Keratinocyte (primary cell): ENCODE measurements around the gene TSPEAR. TPM values are rescaled to one million over a fixed set of nuclear protein-coding genes. Genes with fewer than 3 reads are reported as not detected.

ENCODE experiments used
- DNase-seq: peaks from one replicate; pipeline ENCODE4 v3.0.0-alpha.2; 2011; ENCODE audit warnings: low read depth, missing footprints, low spot score
- FAIRE-seq: peaks from 2 replicates; lab custom pipeline; 2011; peaks lifted over from hg19 to GRCh38; lab: Jason Lieb, UNC
- H2AFZ ChIP-seq: 2 replicates; pipeline ENCODE4 v1.6.0; 2012; ENCODE audit warnings: low read length, control low read depth, inconsistent platforms; ENCODE audit not compliant: control insufficient read depth
- H3K27ac ChIP-seq: 2 replicates; pipeline ENCODE4 v1.5.1; 2011; ENCODE audit warnings: low read length; ENCODE audit not compliant: control insufficient read depth, insufficient read depth
- H3K27me3 ChIP-seq: 3 replicates; pipeline ENCODE4 v1.6.0; 2011; ENCODE audit warnings: low read length; ENCODE audit not compliant: control insufficient read depth, insufficient read depth; ENCODE audit errors: extremely low read depth
- H3K36me3 ChIP-seq, 2 experiments: 2 replicates in 1 of 2; 3 replicates in 1 of 2; pipeline ENCODE4 v1.5.1; 2011; ENCODE audit warnings: low read length in 2 of 2, mild to moderate bottlenecking in 1 of 2; ENCODE audit not compliant: control insufficient read depth in 2 of 2, insufficient read depth in 2 of 2; ENCODE audit errors: extremely low read depth in 1 of 2
- H3K4me1 ChIP-seq: 3 replicates; pipeline ENCODE4 v1.5.1; 2011; ENCODE audit warnings: low read length; ENCODE audit not compliant: control insufficient read depth, insufficient read depth; ENCODE audit errors: extremely low read depth
- H3K4me2 ChIP-seq: 3 replicates; pipeline ENCODE4 v1.6.0; 2011; ENCODE audit warnings: low read depth, low read length; ENCODE audit not compliant: control insufficient read depth, insufficient read depth; ENCODE audit errors: extremely low read depth
- H3K4me3 ChIP-seq, 3 experiments: fragments of 200-600 bp in 1 of 3; sonication (generic) in 1 of 3; 2 replicates in 2 of 3; 3 replicates in 1 of 3; pipeline ENCODE4 v1.5.1; 2011 to 2016; ENCODE audit warnings: low read length in 3 of 3, mild to moderate bottlenecking in 3 of 3, control low read depth in 2 of 3, inconsistent platforms in 1 of 3, low read depth in 1 of 3, mixed read lengths in 1 of 3, mixed run types in 1 of 3, moderate library complexity in 1 of 3; ENCODE audit not compliant: control insufficient read depth in 2 of 3, insufficient read depth in 2 of 3; ENCODE audit errors: extremely low read depth in 1 of 3
- H3K79me2 ChIP-seq: 2 replicates; pipeline ENCODE4 v1.6.0; 2012; ENCODE audit warnings: low read length; ENCODE audit not compliant: control insufficient read depth, insufficient read depth
- H3K9ac ChIP-seq: 3 replicates; pipeline ENCODE4 v1.6.0; 2011; ENCODE audit warnings: low read length; ENCODE audit not compliant: control insufficient read depth, insufficient read depth; ENCODE audit errors: extremely low read depth
- H3K9me1 ChIP-seq: 3 replicates; pipeline ENCODE4 v1.6.0; 2011; ENCODE audit warnings: low read length; ENCODE audit not compliant: control insufficient read depth, insufficient read depth; ENCODE audit errors: extremely low read depth
- H3K9me3 ChIP-seq: 2 replicates; pipeline ENCODE4 v1.5.1; 2012; ENCODE audit warnings: low read depth, low read length; ENCODE audit not compliant: control insufficient read depth
- H4K20me1 ChIP-seq: 3 replicates; pipeline ENCODE4 v1.6.0; 2011; ENCODE audit warnings: low read length; ENCODE audit not compliant: control insufficient read depth, insufficient read depth; ENCODE audit errors: extremely low read depth
- CTCF ChIP-seq, 3 experiments: IDR thresholded peaks in 1 of 3; conservative IDR thresholded peaks in 1 of 3; optimal IDR thresholded peaks in 1 of 3; 2 replicates in 2 of 3; 3 replicates in 1 of 3; pipeline versions ENCODE3 to v1.5.1; 2011; ENCODE audit warnings: low read length in 3 of 3, mild to moderate bottlenecking in 3 of 3, moderate library complexity in 2 of 3, control low read depth in 1 of 3, inconsistent platforms in 1 of 3; ENCODE audit not compliant: insufficient read depth in 2 of 3; ENCODE audit errors: extremely low read depth in 1 of 3
- EZH2 ChIP-seq: IDR thresholded peaks from one replicate; pipeline ENCODE4 v1.6.1; 2012; ENCODE audit warnings: inconsistent platforms, mild to moderate bottlenecking, low read length, moderate library complexity
- dilution Hi-C: fragments of 300-500 bp; cut with MboI; formaldehyde crosslinking; loops from one replicate; pipeline ENCODE4 v1.7.0; 2020; ENCODE audit warnings: low sequenced_read_pairs; ENCODE audit not compliant: extremely low pct_ligation_motif_present
- polyA plus RNA-seq, 5 experiments: library from polyadenylated mRNA; depleted of rRNA in 3 of 5; stranded (reverse) in 3 of 5; stranded (forward) in 1 of 5; unstranded in 1 of 5; fragments of >200 nt; gene quantifications; 1 replicate in 1 of 5; 2 replicates in 3 of 5; 3 replicates in 1 of 5; pipeline versions ENCODE4 v1.2.1 to v1.2.3, GENCODE V29; 2011 to 2012; ENCODE audit warnings: missing spikeins in 2 of 5, low read depth in 1 of 5, low replicate concordance in 1 of 5

The TSPEAR gene
- polyA plus RNA-seq, 1 donor (not counting 4 experiments of a cell fraction or from before 2014, with no cell fraction given) = 0.12 TPM

GRCh38 chr21:44704636-44705001 is 6.8 kb downstream of the TSPEAR start:
- Histone ChIP-seq H3K9ac (no peak overlapping the region), H3K9me1 (no peaks in the 10 kb centered on the region), H3K4me3 (no peak overlapping the region), H3K79me2 (no peaks in the 10 kb centered on the region), H2AFZ (no peak overlapping the region), H3K27me3 (peaks cover 33% of the 10 kb centered on the region), H3K36me3 (no peaks in the 10 kb centered on the region), H4K20me1 (no peaks in the 10 kb centered on the region), H3K9me3 (peaks cover 4% of the 10 kb centered on the region), H3K27ac (no peak overlapping the region), H3K4me1 (peaks cover 12% of the 10 kb centered on the region), H3K4me2 (no peak overlapping the region)
- dilution Hi-C loops = no loop called here
- FAIRE-seq (no peak), DNase-seq (no peak)
- TF ChIP-seq EZH2 (no peak), CTCF (optimal IDR thresholded peaks at IDR 0.05 in 1 of 3, IDR thresholded peaks at IDR 0.05 in 1 of 3, conservative IDR thresholded peaks at IDR 0.05 in 1 of 3; ENCODE audit: extremely low read depth in 1 of 3, insufficient read depth in 2 of 3, low read length in 3 of 3) (no peak)

- no peak for FAIRE-seq
- no peak for TF ChIP-seq CTCF (optimal IDR thresholded peaks at IDR 0.05 in 1 of 3, IDR thresholded peaks at IDR 0.05 in 1 of 3, conservative IDR thresholded peaks at IDR 0.05 in 1 of 3; ENCODE audit: extremely low read depth in 1 of 3, insufficient read depth in 2 of 3, low read length in 3 of 3)
- no peak for TF ChIP-seq EZH2
- dilution Hi-C loops = no loop called here
Measured at GRCh38 chr21:44703731-44704635, 7.4 kb downstream of the TSPEAR start.

More at GRCh38 chr21:44703731-44704635, 7.4 kb downstream of the TSPEAR start:
- no peak overlapping the region for H3K27ac ChIP-seq
- H3K9me1 ChIP-seq = no peaks in the 10 kb centered on the region
- no peaks in the 10 kb centered on the region for H3K36me3 ChIP-seq
- peaks cover 6% of the 10 kb centered on the region for H3K4me1 ChIP-seq
- H3K9ac ChIP-seq = no peak overlapping the region
- no peak for DNase-seq
- no peaks in the 10 kb centered on the region for H4K20me1 ChIP-seq
- no peak overlapping the region for H2AFZ ChIP-seq
- H3K4me3 ChIP-seq = no peak overlapping the region
- no peaks in the 10 kb centered on the region for H3K79me2 ChIP-seq
- peaks cover 27% of the 10 kb centered on the region for H3K27me3 ChIP-seq
- H3K4me2 ChIP-seq = no peak overlapping the region
- peaks cover 4% of the 10 kb centered on the region for H3K9me3 ChIP-seq
